ENCODE results near the gene IMMP2L.
"Not testable (repeated sequence)": the region's sequence is repeated elsewhere in the genome, so short reads cannot be mapped to it uniquely, and the experiment has no call there.

The IMMP2L gene

DNA sequence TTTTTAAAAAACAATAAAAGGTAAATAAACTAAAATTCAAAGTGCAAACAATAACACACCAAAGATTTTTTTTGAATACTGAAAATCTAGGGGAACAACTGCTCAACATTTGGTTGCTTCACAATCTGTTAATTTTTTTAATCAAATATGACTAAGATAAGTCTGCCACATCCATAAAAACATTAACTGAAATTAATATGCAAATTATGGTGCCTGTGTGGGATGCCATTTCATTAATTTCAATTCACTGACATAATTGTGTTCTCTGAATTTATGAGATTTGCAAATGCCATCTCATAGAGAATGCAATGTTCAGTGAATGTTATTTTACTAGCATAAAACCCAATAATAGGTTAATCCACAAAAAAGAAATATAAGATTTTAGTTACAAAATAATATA is 237.5 kb downstream of the IMMP2L start:
- DNase-seq: no peak

DNA sequence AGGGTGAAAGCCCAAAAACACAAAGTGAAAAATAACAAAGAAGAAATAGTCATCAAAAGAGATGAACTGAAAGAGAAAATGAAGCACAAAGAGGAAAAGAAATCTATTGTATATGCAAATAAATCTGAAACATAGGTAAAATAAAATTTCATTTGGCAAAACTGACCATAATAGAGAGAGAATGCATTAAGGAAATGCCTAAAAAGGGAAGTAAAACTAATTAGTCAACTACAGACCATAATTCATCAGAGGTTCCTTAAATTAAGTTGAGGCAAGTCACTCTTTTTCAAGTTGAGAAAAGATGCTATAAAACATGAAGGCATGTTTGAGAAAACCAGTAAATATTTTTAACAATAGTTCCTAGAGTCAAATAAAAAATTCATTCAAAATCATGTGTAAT is 238.1 kb downstream of the IMMP2L start:
- no peak for DNase-seq

DNA sequence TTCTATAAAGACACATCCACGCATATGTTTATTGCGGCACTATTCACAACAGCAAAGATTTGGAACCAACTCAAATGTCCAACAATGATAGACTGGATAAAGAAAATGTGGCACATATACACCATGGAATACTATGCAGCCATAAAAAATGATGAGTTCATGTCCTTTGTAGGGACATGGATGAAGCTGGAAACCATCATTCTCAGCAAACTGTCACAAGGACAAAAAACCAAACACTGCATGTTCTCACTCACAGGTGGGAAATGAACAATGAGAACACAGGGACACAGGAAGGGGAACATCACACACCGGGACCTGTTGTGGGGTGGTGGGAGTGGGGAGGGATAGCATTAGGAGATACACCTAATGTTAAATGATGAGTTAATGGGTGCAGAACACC is 238.6 kb downstream of the IMMP2L start:
- DNase-seq: not testable (repeated sequence)

DNA sequence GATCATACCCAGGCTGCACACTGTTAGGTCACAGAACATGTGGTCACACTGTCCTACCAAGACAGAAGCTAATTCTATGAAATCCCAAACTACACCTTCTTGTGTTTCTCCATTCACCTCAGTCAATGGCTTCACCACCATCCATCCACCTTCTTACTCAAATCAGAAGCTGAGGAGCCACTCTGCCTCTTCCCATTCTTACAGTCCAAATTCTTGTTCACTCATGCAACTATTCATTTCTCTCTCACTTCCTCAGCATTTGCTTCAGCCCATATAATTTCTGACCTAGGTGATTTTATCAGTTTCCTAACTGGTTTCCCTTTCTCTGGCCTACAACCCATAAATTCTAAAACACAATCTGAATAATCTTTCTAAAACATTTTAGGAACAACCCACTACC is 242.2 kb downstream of the IMMP2L start:
- DNase-seq: no peak

DNA sequence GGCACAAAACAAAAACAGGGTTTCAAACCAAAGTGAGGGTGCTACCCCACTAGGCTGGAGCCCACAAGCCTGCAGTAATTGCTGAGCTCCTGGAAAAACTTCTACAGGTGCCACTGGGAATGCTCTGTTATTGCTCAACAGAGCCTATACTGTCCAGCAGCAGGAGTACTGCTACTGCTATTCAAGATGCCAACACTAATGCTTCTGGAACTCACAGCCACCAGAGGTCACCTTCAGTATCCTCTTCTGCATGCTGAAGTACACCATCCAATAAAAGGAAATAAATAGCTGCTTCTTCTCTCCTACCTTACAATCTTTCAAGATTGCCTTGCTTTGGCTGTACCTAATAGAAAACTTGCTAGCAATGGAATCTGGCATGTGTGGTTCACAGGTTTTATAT is 249.3 kb downstream of the IMMP2L start:
- no peak for DNase-seq

DNA sequence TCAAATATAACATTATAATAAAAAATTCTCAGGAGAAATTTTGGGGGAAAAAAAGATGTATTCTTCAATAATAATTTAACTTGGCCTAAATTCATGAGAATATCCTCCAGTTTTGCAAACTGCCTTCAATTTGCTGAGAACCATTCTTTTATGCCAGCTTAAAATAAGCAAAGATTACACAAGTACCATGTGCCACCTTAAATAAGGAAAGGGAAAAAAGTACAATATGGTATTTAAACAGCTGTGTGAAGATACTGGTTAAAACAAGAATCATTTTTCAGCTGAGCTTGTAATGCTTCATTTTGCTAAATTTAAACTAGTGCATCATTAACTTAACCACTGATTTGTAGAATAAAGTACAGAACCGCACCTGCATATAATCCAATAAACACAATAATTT is 253.6 kb downstream of the IMMP2L start:
- DNase-seq: no peak

DNA sequence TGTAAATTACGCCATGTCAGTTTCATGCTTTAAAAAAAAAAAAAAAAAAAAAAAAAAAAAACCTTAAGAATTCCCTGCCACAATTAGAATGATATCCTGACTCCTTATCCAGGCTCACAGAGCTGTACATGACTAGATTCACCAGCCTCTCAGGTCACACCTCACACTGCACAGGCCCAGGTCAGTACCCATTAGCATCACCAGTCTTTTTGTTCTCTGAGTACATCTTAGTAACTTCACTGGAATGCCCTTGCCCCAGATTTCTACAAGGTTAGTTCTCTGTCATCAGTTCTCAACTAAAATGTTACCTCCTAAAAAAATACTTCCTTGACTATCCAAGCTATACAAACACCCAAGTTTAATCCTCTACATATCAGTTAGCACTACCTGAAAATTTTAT is 260.4 kb downstream of the IMMP2L start:
- DNase-seq: no peak

DNA sequence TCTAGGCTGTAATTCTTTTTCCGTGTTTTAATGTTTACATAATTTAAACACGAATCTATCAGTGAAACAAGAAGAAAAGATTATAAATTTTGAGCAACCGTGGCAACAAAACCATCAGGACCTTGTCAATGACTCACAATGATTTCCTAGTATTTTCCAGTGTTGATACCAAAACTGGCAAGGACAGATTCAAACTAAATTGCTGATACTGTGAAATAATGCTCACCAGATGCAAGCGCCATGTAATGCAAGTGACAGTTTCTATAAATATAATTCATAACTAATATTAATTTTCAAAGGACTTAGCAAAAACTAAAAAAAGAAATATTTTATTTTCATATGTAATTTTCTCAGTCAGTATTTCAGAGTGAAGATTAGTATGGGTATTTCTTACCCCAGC is 267.8 kb downstream of the IMMP2L start:
- no peak for DNase-seq

DNA sequence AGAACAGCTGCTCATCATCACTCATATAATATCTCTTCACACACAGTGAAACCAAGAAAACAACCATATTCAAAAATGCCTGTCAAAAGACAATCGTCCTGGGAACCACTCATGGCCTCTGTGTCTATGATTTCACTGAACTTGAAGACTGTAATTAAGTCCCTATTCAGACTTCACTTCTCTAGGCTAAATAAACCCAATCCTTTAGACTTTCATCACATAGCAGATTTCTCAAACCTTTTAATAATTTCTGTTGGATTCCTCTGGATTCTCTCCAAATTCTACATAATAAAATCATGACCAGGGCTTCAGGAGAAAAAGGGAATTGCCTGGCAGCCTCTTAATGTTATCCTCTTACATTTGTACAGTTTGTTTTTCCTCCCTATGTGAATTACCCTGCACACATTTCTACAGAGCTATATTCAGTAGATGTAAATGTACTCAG is 270.2 kb downstream of the IMMP2L start:
- peak; percentile 39 for DNase-seq

DNA sequence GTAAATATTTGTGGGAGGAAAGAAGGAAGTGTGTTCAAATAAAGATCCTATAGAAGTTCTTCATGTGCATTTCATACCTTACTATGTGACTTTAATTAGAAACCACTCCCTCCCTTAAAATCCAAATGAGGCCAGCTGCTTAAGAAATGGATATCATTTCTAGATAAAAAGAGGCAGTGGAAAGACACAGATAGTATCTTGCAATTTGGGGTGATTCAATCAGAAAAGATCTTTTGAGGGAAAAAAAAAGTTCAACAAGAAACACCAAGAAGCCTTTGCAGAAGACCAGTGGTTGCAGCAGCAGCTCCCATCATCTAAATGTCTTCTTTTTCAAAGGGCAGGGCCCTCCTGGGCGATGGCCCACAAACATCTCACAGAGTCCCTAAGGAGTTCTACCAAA is 271.3 kb downstream of the IMMP2L start:
- DNase-seq: no peak

DNA sequence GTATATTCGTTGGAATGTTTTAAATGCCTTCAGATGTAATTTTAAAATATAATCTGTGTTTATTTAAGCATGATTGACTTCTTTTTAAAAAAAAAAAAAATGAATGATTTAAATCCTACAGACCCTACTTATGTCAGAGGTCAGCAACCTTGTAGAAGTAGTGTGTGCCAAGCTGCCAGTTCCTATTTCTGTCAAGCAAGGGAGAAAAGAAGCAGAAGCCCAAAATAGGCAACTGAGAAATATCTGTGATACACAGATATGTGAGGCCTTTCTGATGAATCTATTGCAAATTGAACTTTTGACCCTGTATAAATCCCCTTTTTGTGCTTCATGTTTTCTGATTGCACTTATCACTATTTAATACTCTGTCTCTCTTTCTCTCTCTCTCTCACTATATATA is 271.9 kb downstream of the IMMP2L start:
- DNase-seq: no peak

DNA sequence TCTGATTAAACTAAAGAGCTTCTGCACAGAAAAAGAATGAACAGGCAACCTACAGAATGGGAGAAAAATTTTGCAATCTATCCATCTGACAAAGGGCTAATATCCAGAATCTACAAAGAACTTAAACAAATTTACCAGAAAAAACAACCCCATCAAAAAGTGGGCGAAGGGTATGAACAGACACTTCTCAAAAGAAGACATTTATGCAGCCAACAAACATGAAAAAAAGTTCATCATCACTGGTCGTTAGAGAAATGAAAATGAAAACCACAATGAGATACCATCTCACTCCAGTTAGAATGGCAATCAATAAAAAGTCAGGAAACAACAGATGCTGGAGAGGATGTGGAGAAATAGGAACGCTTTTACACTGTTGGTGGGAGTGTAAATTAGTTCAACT is 273.9 kb downstream of the IMMP2L start:
- DNase-seq: not testable (repeated sequence)

DNA sequence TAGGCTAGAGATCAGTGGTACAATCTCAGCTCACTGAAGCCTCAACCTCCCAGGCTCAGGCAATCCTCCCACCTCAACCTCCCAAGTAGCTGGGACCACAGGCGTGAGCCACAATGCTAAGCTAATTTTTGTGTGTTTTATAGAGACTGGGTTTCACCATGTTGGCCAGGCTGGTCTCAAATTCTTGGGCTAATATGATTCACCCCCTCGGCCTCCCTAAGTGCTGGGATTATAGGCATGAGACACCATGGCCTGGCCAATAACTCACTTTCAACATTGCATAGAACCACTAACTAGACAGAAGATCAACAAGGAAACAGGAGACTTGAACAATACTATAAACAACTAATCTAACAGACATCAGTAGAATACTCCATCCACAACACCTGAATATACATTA is 279.7 kb downstream of the IMMP2L start:
- DNase-seq: no peak

DNA sequence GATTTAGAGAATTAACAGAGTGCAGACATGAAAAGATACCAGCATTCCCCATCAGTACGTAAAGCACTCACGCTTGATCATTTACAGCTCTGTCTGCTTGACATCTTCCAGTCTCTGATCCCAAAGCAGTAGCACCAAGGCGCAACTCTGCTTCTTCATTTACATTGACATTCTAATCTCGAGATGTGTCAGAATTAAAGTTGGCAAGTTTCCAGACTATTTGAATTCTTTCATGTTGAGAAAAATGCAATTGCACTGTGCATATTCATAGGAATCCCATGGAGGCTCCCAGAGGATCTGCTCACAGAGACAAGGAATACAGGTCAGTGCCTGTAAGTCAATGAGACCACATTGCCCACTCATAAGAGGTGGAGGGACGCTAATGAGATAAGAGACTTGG is 287.4 kb downstream of the IMMP2L start:
- no peak for DNase-seq

DNA sequence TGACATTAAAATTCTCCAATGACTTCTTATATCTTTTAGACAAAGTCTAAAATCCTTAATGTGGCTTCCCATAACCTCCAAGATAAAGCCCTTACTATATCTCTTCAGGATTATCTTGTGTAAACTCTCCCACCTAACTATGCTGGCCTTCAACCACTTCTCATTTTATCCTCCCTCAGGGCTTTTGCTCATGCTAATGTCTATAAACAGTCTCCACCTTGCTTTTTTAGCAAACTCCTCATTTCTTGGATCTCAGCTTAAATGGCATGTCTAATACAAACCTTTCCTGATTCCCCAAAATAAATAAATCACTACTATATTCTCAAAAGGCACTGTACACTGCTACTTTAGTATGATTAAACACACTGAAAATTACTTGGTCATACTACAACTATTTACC is 290.2 kb downstream of the IMMP2L start:
- DNase-seq: no peak

DNA sequence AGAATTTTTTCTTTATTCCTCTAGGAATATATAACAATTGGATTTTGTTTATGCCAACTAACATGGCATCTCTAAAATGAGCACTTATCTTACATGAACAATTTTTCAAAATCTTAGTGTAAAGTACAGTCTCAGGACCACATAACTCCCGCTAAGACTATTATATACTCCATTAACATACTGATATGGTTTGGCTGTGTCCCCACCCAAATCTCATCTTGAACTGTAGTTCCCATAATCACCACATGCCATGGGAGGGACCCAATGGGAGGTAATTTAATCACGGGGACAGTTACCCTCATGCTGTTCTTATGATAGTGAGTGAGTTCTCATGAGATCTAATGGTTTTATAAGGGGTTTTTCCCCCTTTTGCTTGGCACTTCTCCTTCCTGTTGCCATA is 291.5 kb downstream of the IMMP2L start:
- DNase-seq: not testable (repeated sequence)

DNA sequence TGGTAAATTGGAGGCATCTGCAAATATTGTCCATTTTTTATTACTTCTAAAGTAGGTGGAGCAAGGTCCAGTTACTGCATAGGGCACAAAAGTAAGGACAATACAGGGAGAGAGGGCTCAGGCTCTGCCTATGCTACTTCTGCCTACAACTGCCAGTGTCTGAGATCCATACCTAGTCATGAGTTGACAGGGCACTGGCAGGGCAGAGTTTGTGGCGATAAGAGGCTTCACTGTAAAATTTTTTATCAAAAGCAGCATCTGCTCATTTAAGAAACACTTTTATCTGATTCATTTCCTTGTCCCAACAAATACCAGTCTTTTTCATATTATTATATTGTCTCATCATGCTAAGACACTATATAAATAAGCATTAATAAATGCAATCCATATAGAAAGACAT is 293.4 kb downstream of the IMMP2L start:
- DNase-seq: no peak

DNA sequence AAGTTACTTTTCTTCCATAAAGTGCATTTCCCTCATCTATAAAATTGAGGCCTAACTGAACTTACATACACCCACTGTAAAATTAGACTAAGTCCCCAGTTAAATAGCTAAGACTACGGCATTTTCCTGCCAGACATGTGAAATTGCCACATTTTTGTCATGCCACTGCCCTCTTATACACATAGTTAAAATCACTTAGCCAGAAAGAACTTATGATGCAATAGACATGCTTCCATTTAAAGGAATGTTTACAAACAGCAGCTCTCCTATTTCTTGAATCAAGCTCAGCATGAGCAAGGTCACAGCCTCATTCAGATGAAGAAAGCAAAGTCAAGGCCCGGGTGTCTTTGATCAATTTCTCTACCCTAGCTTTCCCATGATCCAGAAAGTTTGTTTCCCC is 295.7 kb downstream of the IMMP2L start:
- DNase-seq: no peak

DNA sequence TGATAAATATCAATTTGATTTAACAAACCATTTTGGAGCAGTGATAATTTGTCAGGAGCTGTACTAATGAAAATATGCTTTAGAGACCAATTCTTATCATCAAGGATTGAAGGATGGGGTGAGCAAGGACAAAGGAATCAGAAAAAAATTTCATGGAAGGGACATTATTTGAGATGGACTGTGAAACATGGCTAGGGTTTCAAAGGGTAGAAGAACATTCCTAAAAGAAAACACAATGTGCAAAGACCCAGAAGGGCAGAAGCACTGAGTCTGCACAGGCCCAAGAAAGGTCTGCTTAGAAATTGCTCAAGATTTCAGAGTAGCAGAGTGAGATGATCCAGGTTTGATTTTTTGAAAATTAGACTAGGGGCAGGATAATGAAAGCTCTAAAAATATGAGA is 296.9 kb downstream of the IMMP2L start:
- DNase-seq: no peak

DNA sequence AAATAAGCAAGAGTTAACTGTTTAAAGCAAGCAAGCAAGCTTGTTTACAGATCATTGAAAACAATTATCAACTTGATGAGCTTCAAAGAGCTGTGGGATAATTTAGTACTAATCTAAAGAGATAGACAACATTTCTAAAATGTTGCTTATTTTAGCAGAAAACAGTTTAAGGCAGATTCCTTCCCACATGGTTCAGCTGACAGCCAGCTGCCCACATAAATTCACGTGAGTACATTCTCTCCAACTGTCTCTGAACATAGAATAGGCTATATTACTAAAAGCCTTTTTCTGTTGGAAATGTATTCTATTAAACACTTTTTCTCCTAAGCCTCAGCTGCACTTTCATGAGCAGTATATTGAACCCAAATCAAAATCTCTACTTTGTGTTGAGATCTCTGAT is 297.3 kb downstream of the IMMP2L start:
- DNase-seq: no peak

DNA sequence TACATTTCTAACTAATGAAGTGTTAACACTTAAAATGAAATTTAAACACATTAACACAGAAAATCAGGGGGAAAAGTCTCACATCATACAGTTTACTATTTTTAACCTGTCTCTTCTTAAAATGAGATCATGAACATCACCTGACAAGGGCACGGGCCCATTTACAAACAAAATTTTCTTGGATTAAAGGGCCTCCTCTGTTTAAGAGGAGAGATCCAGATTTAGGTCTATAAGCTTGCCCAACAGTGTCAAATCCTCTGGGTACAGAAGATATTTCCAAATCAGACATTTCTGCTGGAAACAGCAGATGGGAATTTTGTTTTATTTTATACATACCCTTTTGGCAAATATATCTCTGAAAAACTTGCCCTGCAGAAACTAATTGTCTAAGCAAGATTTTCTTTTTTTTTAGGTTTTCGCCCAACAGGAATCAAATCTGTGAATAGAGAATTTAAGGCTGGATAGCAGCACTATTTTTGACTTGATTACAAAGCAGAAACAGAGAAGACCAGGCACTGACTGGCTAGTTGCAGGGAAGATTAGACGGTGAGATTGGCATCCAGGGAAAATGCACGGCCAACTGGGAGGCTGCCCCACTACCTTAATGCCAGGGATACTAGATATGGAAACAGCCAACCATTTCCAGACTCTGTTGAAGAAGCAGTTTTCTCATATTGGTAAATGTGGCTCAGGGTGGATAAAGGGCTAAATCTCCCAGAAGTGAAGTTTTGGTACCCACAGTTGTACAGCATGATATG is 298.0 kb downstream of the IMMP2L start:
- DNase-seq: no peak

DNA sequence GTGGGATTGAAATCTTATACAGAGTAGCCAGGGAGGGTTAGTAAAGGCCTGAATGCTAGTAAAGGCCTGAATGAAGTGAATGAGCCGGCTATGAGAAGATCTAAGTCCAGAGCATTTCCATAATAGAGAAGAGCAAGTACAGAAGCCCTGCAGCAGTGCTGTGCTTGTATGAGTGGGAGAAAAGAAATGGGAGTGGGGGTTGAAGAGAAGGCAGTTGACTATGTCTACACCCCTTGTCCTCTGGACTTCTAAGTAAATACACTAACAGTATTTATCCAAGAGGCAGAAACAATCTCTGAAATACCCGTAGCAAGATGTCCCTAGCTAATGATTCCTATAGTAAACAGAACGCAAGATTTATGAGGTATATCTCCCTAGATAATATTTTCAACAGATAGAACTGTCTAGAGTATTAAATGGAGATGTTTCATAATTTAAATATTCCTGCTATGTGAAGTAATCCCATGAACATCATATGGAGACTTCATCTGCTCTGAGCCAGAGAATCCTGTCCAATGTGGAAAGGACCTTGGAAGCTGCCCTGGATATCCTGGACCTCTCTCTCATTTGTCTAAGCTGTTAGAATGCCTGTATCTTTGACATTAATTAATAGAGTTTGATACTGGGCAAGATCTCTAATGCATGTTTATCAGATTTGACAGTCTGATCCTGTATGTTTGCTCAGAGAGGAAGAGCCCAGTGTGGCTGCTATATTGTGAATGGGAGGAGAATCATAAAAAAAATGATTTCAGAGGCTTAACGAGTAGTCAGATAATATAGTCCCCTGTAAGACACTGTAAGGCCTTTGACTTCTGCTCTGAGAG is 299.8 kb downstream of the IMMP2L start:
- no peak for DNase-seq

DNA sequence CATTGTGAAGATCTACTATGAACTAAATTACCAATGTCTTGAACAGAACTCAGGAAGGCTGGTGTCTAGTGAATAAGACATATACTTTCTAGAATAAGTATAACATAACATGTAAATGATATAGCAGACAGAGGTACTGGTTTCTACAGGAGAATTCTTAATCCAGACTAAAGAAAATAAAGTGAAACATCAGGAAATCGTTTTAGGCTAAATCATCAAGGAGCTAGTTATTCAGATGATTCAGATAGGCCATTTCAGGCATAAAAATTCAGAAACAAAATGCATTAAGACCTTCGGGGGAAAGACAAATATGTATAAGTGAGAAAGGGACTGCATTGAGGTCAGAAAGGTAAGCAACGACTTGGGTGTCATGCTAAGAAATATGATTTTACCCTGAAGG is 300.8 kb downstream of the IMMP2L start:
- no peak for DNase-seq

DNA sequence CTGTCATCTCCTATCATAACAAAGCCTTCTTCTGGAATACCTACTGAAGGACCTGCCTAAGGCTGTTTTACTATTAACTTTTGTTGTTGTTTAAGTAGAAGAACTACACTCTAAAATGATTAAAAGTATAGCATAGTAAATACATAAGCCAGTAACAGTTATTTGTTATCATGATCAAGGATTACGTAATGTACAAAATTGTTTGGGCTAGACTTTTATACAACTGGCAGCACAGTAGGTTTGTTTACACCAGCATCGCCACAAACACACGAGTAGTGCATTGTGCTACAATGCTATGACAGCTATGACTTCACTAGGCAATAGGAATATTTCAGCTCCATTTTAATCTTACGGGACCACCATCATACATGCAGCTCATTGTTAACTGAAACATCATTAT is 302.3 kb downstream of the IMMP2L start:
- DNase-seq: no peak

DNA sequence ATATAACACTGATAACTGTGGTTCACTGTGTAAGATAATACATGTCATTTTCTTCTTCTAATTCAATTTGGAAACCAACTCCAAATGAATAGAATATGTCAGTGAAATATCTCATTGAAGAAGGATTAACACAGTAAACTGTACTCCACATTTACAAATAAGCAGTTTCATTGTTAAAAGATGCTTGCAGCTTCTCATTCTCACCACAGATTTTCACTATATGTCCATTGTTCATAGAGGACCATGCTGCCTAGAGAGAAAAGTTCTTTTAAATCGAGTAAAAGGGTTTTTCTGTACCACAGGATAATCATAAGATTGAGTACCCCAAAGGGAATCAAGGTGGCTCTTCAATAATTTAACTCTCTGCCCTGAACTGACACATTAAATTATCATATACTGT is 305.9 kb downstream of the IMMP2L start:
- DNase-seq: no peak

All from NCI-H2081 treated with DMSO at 0.1 percent for 48 hours (cell line).